Retinal pigment epithelial cell (primary cell): ENCODE results near the gene OGFR.

Source experiments
- DNase-seq: peaks from one replicate; pipeline ENCODE4 v3.0.0-alpha.2; 2010; ENCODE audit warnings: low read depth
- H3K4me3 ChIP-seq: 2 replicates; pipeline ENCODE4 v1.5.1; 2011; ENCODE audit warnings: mild to moderate bottlenecking, low read length, control low read depth, moderate library complexity
- CTCF ChIP-seq: conservative IDR thresholded peaks from 2 replicates; pipeline ENCODE4 v1.5.1; 2011; ENCODE audit warnings: low read depth, low read length, control low read depth, inconsistent platforms

OGFR gene

GRCh38 chr20:62765021-62765420 is 39.6 kb upstream of the OGFR start:
- no peak for DNase-seq
- peak; percentile 7 for TF ChIP-seq CTCF

GRCh38 chr20:62765432-62766070 is 39.1 kb upstream of the OGFR start:
- no peak overlapping the region for H3K4me3 ChIP-seq
- DNase-seq = no peak

More at GRCh38 chr20:62765021-62765420, 39.6 kb upstream of the OGFR start:
- no peak overlapping the region for H3K4me3 ChIP-seq

GRCh38 chr20:62766071-62766450 is 38.6 kb upstream of the OGFR start:
- no peak for TF ChIP-seq CTCF
- no peak overlapping the region for H3K4me3 ChIP-seq

More at GRCh38 chr20:62765432-62766070, 39.1 kb upstream of the OGFR start:
- TF ChIP-seq CTCF = no peak

GRCh38 chr20:62766716-62767115 is 37.9 kb upstream of the OGFR start:
- no peak for TF ChIP-seq CTCF
- no peak for DNase-seq

More at GRCh38 chr20:62766071-62766450, 38.6 kb upstream of the OGFR start:
- DNase-seq = no peak

GRCh38 chr20:62768234-62768546 is 36.4 kb upstream of the OGFR start:
- no peak for DNase-seq
- TF ChIP-seq CTCF = no peak

More at GRCh38 chr20:62766716-62767115, 37.9 kb upstream of the OGFR start:
- H3K4me3 ChIP-seq = no peak overlapping the region

GRCh38 chr20:62768551-62769287 is 35.9 kb upstream of the OGFR start:
- DNase-seq = peak; percentile 91
- H3K4me3 ChIP-seq = peak overlapping the region; percentile 41
- no peak for TF ChIP-seq CTCF

More at GRCh38 chr20:62768234-62768546, 36.4 kb upstream of the OGFR start:
- H3K4me3 ChIP-seq = peak overlapping the region; percentile 41
